Astrocyte (in vitro differentiated cells and primary cell): Measurements from ENCODE around the gene OR1Q1.

ENCODE experiments used
- CTCF ChIP-seq: IDR thresholded peaks from 2 replicates; pipeline ENCODE4 v1.5.1; 2011; ENCODE audit warnings: low read depth, mild to moderate bottlenecking, inconsistent platforms, low read length, moderate library complexity; ENCODE audit not compliant: insufficient read depth
- EZH2 ChIP-seq: IDR thresholded peaks from 2 replicates; pipeline ENCODE4 v1.6.1; 2012; ENCODE audit warnings: mild to moderate bottlenecking, low read length, inconsistent platforms; ENCODE audit not compliant: insufficient read depth

- TF ChIP-seq CTCF, result no peak
- TF ChIP-seq EZH2, result no peak
Measured at GRCh38 chr9:122619996-122620395, 5.5 kb downstream of the OR1Q1 start.
